ENCODE data around the gene TCEA2.
"Not testable (repeated sequence)": the region's sequence is repeated elsewhere in the genome, so short reads cannot be mapped to it uniquely, and the experiment has no call there.

The TCEA2 gene

GRCh38 chr20:64077876-64078551 lies 15.0 kb downstream of the TCEA2 start:
- DNase-seq (ENCODE audit: low read depth), result no peak

- DNase-seq (ENCODE audit: low read depth), result no peak
Measured at GRCh38 chr20:64078934-64079272, 15.9 kb downstream of the TCEA2 start.

DNA sequence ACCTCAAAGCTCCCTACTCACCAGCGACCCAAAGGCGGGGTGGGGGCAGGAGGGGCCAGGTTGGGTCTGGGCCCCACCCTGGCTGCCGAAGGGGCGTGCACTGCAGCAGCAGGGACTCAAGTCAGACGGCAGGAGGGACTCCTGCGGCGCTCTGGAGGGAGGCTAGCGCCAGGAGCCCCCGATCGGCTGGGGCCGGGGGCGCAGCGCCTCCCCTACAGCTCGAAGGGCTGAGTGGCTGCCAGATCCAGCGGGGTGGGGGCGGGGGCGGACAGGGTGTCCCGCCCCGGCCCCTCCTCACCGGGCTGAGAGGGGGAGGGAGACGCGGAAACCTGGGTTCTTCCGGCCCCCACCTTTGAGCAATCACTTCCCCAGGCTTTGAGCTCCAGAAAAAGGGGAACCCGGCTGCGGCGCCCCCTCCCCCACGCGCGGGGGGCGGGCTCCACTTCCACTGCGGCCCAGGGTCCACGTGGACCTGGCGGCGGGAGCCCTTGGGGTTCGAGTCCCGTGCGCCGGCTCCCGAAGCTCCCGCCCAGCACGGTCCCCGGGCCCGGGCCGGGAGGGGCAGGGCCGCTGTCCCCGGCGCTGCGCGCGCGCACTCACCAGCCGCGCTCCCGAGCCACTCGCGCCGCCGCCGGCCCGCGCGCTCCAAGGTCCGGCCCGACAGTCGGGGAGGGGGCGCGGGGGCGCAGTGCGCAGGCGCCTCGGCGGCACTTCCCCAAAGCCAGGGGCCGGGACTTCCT lies 16.4 kb downstream of the TCEA2 start, which contains the start of gene RGS19:
Gene RGS19 (minus strand): TSS at position 246 of the 740 bp plus-strand sequence. CDS start 2,632 bp downstream, outside the sequence.
- DNase-seq (ENCODE audit: low read depth), result peak; percentile 74

- DNase-seq (ENCODE audit: low read depth), result no peak
Measured at GRCh38 chr20:64080013-64080812, 17.2 kb downstream of the TCEA2 start, which contains the start of gene OPRL1. Gene OPRL1, plus strand, starts transcription at chr20:64080082. Its CDS starts 12,639 bp downstream, at chr20:64092721.

- DNase-seq (ENCODE audit: low read depth), result no peak
Measured at GRCh38 chr20:64080813-64081623, 18.0 kb downstream of the TCEA2 start.

GRCh38 chr20:64081624-64081964 lies 18.6 kb downstream of the TCEA2 start:
- no peak for DNase-seq (ENCODE audit: low read depth)

DNA sequence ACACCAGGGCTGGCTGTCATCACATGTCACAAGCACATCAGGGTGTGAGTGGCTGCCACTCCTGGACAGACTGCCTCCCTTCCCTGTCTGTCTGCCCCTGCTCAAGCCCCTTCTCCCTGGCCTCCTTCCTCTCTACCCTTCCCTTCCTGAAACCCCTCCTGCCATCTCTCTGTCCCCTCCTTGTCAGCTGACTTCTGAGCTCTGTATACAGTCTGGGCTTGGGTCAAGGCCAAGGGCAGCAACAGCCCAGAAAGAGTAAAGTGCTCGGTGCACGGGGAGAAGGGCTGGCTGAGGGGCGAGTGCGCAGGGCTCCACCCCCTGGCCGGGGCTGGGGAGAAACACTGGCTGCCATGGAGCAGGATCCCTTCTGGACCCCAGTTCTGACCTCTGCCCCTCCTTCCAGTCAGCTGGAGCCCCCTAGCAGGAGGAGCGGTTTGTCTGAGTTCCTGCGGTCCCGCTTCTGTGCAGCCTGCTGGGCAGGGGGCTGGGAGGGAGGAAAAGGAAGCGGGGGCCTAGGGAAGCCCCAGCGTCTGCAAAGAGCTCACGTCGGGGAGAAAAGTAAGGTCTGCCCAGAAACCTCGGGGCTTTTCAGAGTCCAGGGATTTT lies 19.2 kb downstream of the TCEA2 start:
- DNase-seq (ENCODE audit: low read depth), result no peak

DNA sequence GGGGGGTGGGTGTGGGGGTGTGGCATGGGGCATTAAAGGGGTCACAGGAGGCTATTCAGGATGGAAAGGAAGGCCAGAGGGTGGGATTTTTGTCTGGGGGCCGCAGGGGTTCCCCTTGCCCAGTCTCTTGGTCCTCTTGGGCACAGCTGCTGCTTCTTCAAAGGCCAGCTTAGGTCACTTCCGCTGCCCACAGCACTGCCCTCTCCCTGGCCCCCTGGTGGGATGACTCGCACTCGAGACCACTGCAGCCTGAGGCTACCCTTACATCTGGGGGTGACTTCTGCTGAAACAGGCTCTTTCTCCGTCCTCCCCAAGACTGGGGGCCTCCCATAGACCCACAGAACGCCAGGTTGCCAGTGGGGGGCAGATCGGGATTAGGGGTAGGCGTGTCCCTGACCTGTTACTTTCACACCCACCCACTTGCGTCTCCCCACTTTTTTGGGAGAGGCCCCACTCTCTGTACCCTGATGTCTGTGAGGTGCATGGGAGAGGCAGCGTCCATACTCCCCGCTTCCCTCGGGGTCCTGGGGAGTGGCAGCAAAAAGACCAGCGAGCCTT lies 19.9 kb downstream of the TCEA2 start:
- no peak for DNase-seq (ENCODE audit: low read depth)

- DNase-seq (ENCODE audit: low read depth), result peak; percentile 76
Measured at GRCh38 chr20:64083378-64083803, 20.4 kb downstream of the TCEA2 start.

GRCh38 chr20:64083804-64084684 lies 21.0 kb downstream of the TCEA2 start, which contains the start of gene LKAAEAR1:
Gene LKAAEAR1, minus strand, starts transcription at chr20:64084398. Its CDS starts 179 bp downstream, at chr20:64084219.
- DNase-seq (ENCODE audit: low read depth), result no peak

- no peak for DNase-seq (ENCODE audit: low read depth)
Measured at GRCh38 chr20:64084685-64085152, 21.7 kb downstream of the TCEA2 start.

DNA sequence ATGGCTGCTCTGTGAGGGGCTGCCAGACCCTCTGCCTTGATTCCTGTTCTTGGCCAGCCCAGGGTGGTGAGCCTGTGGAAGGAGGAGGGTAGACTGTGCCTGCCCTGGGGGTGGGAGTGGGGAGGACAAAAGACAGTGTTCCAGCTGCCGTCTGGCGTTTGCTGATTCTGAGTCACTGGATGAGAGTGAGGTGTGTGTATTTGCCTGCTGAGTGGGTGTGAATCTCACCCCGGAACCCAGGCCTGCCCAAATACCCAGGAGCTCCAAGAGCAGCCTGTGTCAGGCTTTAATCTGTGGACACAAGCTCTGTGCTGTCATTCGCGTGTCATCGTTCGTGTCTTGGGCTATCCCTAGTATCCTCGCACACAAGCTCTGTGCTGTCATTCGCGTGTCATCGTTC lies 23.8 kb downstream of the TCEA2 start:
- no peak for DNase-seq (ENCODE audit: low read depth)

DNA sequence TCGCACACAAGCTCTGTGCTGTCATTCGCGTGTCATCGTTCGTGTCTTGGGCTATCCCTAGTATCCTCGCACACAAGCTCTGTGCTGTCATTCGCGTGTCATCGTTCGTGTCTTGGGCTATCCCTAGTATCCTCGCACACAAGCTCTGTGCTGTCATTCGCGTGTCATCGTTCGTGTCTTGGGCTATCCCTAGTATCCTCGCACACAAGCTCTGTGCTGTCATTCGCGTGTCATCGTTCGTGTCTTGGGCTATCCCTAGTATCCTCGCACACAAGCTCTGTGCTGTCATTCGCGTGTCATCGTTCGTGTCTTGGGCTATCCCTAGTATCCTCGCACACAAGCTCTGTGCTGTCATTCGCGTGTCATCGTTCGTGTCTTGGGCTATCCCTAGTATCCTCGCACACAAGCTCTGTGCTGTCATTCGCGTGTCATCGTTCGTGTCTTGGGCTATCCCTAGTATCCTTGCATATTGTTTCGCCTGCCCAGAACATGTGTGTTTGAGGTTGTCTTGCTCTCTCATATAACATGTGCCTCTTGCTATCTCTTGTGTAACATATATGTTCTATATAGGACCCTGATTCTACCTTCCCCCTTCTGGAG lies 24.3 kb downstream of the TCEA2 start:
- DNase-seq (ENCODE audit: low read depth), result not testable (repeated sequence)

DNA sequence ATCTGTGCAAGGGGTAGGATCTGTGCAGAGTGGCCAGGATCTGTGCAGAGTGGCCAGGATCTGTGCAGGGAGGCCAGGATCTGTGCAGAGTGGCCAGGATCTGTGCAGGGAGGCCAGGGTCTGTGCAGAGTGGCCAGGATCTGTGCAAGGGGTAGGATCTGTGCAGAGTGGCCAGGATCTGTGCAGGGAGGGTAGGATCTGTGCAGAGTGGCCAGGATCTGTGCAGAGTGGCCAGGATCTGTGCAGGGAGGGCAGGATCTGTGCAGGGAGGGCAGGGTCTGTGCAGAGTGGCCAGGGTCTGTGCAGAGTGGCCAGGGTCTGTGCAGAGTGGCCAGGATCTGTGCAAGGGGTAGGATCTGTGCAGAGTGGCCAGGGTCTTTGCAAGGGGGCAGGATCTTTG lies 25.6 kb downstream of the TCEA2 start:
- not testable (repeated sequence) for DNase-seq (ENCODE audit: low read depth)

DNA sequence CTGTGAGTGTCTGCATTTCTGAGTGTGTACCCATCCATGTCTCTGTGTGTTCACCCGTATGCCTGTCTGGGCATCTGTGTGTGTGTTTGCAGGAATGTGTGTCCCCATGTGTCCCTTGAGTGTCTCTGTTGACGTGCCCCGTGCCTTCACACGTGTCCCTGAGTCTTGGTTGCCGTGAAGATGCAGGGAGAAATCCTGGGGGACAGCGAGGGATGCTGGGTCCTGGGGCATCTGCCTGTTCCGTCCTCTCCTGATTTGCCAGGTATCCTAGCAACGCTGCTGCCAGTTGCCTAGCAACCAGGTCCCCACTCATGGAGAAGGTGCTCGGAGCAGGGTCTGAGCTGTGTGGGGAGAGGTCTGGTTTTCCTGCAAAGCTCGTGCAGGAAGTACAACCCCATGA lies 27.2 kb downstream of the TCEA2 start:
- DNase-seq (ENCODE audit: low read depth), result no peak

DNA sequence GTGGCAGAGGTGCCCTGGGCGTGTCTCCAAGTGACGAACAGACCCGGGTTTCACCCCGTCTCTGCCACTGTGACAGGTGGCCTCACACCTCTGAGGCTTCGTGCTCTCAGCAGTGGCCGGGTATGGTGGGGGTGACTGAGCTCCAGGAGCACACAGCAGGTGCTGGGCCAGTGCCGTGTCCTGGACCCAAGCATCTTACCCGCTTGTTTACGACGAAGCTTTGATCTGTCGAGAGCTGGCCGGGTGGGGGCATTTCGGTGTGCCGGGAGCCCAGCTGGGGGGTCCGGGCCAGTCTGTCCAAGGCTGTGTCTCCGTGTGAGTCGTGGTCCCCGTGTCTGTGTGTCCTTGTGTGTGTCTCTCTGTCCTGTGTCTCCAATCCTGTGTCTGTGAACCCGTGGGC lies 28.3 kb downstream of the TCEA2 start:
- no peak for DNase-seq (ENCODE audit: low read depth)

- no peak for DNase-seq (ENCODE audit: low read depth)
Measured at GRCh38 chr20:64091770-64092169, 28.8 kb downstream of the TCEA2 start.

- DNase-seq (ENCODE audit: low read depth), result no peak
Measured at GRCh38 chr20:64092258-64093012, 29.4 kb downstream of the TCEA2 start.

Data from activated T-cell treated with anti-CD3 and anti-CD28 coated beads for 48 hours (primary cell).